Stimulated activated naive B cell treated with anti-CD40 and anti-IgM and Interleukin-4, amounts not matched to agents 10 μg/mL and 1 μg/mL and 100 μg/mL, for 72 hours (primary cell): ENCODE measurements around the gene BCAP31.
"Not testable (repeated sequence)": the region's sequence is repeated elsewhere in the genome, so short reads cannot be mapped to it uniquely, and the experiment has no call there.

ENCODE experiments used
- ATAC-seq, 2 donors: fragments of 150-1000 bp; cut with Tn5 transposase; replicated peaks; 2 replicates each; pipeline ENCODE4 v1.10.0; 2021; ENCODE audit warnings: moderate library complexity in 1 of 2
- DNase-seq: peaks from one replicate; pipeline ENCODE4 v3.0.0; 2021
- H3K27ac Mint-ChIP-seq: one replicate; pipeline ENCODE4 v1.8.0; 2022; ENCODE audit warnings: mild to moderate bottlenecking, mixed read lengths
- H3K27me3 Mint-ChIP-seq, 2 donors: one replicate each; pipeline ENCODE4 v1.8.0; 2022; ENCODE audit warnings: mixed read lengths in 2 of 2
- H3K36me3 Mint-ChIP-seq, 2 donors: one replicate each; pipeline ENCODE4 v1.8.0; 2022; ENCODE audit warnings: mixed read lengths in 2 of 2, mild to moderate bottlenecking in 1 of 2
- H3K4me1 Mint-ChIP-seq, 2 donors: one replicate each; pipeline ENCODE4 v1.8.0; 2022; ENCODE audit warnings: mixed read lengths in 2 of 2, mild to moderate bottlenecking in 1 of 2
- H3K4me3 Mint-ChIP-seq, 2 donors: one replicate each; pipeline ENCODE4 v1.8.0; 2022; ENCODE audit warnings: mild to moderate bottlenecking in 2 of 2, mixed read lengths in 2 of 2, moderate library complexity in 1 of 2
- H3K9me3 Mint-ChIP-seq, 2 donors: one replicate each; pipeline ENCODE4 v1.8.0; 2022; ENCODE audit warnings: mixed read lengths in 2 of 2, mild to moderate bottlenecking in 1 of 2

BCAP31 gene

DNA sequence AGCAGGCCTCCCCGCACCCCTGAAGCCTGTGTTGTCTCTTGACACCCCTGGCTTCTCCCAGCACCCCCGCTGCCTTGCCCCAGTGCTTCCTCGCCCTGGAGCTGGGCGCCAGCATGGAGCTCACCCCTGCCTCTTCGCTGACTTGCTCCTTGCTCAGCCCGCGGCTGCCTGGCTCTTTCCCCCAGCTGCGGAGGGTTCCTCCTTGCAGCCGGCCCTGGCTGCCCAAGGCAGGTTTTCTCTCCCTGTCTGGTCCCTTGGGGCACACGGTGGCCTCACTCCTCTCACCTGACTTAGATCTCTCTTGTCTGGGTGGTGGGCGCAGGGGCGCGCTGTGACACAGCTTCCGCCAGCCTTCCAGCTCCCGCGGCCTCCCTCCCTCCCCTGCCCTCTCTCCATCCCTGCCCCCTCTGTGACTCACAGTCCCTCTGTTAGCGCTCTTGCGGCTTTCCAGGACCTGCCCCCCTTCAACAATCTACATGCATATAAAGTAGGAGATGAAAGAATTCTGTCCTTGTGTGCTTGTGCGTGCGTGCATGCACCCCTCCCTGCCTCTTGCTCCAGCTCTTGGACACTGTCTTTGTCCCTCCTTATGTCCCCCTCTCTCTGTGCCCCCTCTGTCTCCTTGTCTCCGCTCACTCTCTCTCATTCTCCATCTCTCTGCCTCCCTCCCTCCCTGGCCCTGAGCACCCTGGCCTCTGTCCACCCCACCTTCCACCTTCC lies 42.1 kb upstream of the BCAP31 start:
- peaks cover 0 to 16% of the 10 kb centered on the region in 2 donors for H3K27me3 Mint-ChIP-seq
- peaks cover 19 to 31% of the 10 kb centered on the region in 2 donors for H3K4me1 Mint-ChIP-seq
- H3K36me3 Mint-ChIP-seq, result no peaks in the 10 kb centered on the region
- H3K9me3 Mint-ChIP-seq, result no peaks in the 10 kb centered on the region
- peak overlapping the region; percentile 9 for H3K27ac Mint-ChIP-seq
- DNase-seq (no peak), ATAC-seq (peak; percentile 62 to 72)
- peak overlapping the region; percentile 52 to 64 for H3K4me3 Mint-ChIP-seq

DNA sequence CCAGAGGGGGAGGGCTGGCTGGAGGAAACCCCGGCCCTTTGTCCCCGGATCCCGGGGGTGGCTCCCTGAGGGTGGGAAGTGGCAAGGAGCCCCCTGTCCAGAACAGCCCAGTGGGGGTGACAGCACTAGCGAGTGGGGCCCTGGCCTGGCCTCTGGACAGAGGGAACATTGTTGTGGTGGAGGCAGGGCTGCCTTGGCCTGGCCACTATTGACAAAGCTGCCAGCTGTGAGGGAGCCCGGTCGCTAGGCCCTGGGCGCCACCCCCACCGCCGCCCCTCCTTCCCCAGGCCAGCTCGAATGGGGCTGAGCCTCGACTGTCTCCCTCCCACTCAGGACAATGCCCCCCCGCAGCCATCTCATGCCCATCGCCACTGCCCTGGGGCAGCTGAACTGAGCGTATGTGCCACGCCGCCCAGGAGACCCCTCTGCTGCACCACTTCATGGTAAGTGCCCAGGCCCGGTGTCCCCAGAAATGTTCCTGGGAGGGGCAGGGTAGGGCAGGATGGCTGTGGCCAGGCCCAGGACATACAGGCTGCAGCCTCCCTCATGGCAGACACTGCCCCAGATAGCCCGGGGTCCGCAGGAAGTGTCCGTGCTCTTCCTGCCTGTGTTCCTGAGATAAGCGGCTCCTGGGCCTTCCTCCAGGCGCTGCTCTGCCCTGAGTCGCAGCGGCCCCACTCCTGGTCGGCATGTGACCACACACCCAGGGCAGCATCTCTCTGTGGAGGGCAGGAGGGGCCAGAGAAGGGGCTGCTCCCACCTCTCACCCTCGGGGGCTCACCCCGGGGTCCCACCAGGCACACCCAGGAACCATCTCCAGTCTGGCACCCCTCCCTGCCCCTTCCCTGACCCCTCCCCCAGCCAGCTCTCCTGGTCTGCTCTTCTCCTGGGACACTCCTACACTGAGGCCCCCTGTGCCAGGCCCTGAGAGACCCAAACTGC lies 41.2 kb upstream of the BCAP31 start:
- H3K4me3 Mint-ChIP-seq, result peak overlapping the region in 1 of 2 donors; percentile 64
- ATAC-seq, result no peak
- no peak for DNase-seq
- H3K36me3 Mint-ChIP-seq, result no peaks in the 10 kb centered on the region
- peaks cover 0 to 16% of the 10 kb centered on the region in 2 donors for H3K27me3 Mint-ChIP-seq
- no peak overlapping the region for H3K27ac Mint-ChIP-seq
- no peaks in the 10 kb centered on the region for H3K9me3 Mint-ChIP-seq
- peaks cover 19 to 31% of the 10 kb centered on the region in 2 donors for H3K4me1 Mint-ChIP-seq

- H3K27ac Mint-ChIP-seq, result no peak overlapping the region
- peaks cover 19 to 31% of the 10 kb centered on the region in 2 donors for H3K4me1 Mint-ChIP-seq
- ATAC-seq, result no peak
- no peaks in the 10 kb centered on the region for H3K36me3 Mint-ChIP-seq
- H3K4me3 Mint-ChIP-seq, result no peak overlapping the region
- no peak for DNase-seq
- peaks cover 0 to 10% of the 10 kb centered on the region in 2 donors for H3K27me3 Mint-ChIP-seq
- no peaks in the 10 kb centered on the region for H3K9me3 Mint-ChIP-seq
These were observed 40.6 kb upstream of the BCAP31 start for GRCh38 chrX:153764786-153765137.

GRCh38 chrX:153763989-153764755 lies 40.0 kb upstream of the BCAP31 start, which contains the start of gene PLXNB3:
Gene PLXNB3 (plus strand): TSS chrX:153764249. CDS start chrX:153765536, 1,287 bp downstream.
- Mint-ChIP-seq H3K4me3 (peak within 1 kb of the TSS in 1 of 2 donors; percentile 44), H3K36me3 (no peaks in the 10 kb centered on the region), H3K9me3 (no peaks in the 10 kb centered on the region), H3K27ac (peak within 1 kb of the TSS; percentile 67), H3K4me1 (peaks cover 19 to 31% of the 10 kb centered on the region in 2 donors), H3K27me3 (peaks cover 0 to 10% of the 10 kb centered on the region in 2 donors)
- DNase-seq (peak; percentile 66), ATAC-seq (peak; percentile 82)

DNA sequence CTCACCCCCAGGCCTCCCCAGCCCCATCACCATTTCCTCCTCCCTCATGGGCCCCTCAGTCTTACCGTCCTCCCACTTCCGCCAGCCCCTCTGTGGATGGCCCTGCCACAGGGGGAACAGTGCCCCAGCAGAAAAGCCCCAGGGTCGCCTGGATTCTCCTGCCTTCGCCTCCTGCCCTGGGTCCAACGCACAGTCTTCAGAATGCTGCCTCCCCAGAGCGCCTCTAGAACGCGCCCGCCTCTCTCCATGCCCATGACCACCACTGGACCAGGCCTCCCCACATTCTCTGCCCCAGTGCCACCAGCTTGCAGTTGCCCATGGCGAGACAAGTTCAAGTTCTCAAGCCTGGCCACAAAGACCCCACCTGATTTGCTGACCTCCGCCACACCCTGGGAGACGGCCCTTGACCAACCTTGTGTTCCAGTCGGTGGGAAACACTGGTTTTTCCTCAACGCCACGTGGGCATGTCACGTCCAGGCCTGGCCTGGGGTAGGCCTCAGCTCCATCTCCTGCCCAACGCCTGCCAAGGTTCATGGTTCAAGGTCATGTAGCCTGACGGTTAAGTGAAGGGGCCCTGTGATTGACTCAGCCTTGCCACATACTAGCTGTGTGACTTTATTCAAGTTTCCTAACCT lies 39.2 kb upstream of the BCAP31 start:
- Mint-ChIP-seq H3K4me3 (no peak overlapping the region), H3K9me3 (no peaks in the 10 kb centered on the region), H3K36me3 (no peaks in the 10 kb centered on the region), H3K27me3 (peaks cover 0 to 10% of the 10 kb centered on the region in 2 donors), H3K4me1 (peaks cover 19 to 32% of the 10 kb centered on the region in 2 donors), H3K27ac (no peak overlapping the region)
- ATAC-seq (peak in 1 of 2 donors; percentile 2), DNase-seq (no peak)

DNA sequence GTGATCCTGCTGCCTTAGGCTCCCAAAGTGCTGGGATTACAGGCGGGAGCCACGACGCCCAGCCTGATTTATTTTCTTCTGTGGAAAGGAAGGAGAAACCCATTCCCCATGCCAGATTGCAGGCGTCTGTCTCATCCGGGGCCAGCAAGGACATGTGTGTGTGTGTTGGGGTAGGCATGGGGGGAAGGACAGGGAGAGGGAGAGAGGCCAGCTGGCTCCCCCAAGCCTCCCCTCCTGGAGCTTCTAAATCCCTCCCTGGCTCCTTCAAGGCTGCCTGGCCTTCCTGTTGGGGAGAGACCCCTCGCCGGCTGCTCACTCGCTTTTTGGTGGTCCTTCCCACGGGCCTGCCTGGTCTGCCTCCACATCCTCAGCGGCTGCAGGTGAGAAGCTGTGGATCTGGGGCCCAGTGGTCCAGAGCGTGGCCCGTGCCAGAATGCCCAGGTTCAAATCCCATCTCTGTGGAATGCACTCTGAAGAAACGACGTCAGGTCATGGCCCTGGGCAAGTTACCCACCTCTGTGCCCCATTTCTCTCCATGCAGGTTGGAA lies 38.5 kb upstream of the BCAP31 start:
- no peaks in the 10 kb centered on the region for H3K36me3 Mint-ChIP-seq
- no peak overlapping the region for H3K27ac Mint-ChIP-seq

DNA sequence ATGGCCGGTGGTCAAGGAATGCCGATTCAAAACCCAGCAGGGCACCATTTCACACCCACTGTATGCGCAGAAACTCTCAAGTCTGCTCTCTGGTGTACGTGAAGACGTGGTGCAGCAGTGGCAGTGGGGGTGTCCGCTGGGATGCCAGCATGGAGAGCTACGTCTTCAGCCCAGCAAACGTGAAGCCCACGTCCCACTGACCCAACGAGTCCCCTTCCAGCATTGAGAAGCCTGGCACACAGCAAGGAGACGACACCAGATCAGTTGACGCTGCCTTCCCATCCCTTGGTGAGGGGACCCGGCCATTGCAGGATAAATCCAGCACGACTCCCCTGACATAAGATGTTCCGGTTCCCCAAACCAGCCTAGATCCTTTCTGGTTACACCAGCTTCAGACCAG lies 37.7 kb upstream of the BCAP31 start:
- H3K4me1 Mint-ChIP-seq, result peaks cover 13 to 32% of the 10 kb centered on the region in 2 donors
- no peaks in the 10 kb centered on the region for H3K36me3 Mint-ChIP-seq
- ATAC-seq (no peak), DNase-seq (no peak)
- H3K27ac Mint-ChIP-seq, result no peak overlapping the region
- peaks cover 0 to 10% of the 10 kb centered on the region in 2 donors for H3K27me3 Mint-ChIP-seq
- H3K4me3 Mint-ChIP-seq, result no peak overlapping the region
- no peaks in the 10 kb centered on the region for H3K9me3 Mint-ChIP-seq

More for the DNA sequence above, 38.5 kb upstream of the BCAP31 start:
- no peak for DNase-seq
- Mint-ChIP-seq H3K9me3 (no peaks in the 10 kb centered on the region), H3K4me1 (peaks cover 14 to 30% of the 10 kb centered on the region in 2 donors), H3K27me3 (peaks cover 0 to 10% of the 10 kb centered on the region in 2 donors), H3K4me3 (no peak overlapping the region)
- ATAC-seq, result no peak

DNA sequence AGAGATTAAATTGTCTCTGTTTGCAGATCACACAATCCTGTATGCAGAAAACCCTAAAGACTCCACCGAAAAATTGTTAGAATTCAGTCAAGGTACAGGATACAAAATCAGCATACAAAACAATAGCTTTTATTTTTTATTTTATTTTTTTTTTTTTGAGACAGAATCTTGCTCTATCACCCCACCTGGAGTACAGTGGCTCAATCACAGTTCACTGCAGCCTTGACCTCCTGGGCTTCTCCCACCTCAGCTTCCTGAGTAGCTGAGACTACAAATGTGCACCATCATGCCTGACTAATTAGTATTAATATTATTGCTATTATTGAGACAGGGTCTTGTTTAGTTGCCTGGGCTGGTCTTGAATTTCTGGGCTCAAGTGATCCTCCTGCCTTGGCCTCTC lies 30.9 kb upstream of the BCAP31 start:
- DNase-seq (no peak), ATAC-seq (no peak)
- Mint-ChIP-seq H3K4me1 (peaks cover 0 to 15% of the 10 kb centered on the region in 2 donors), H3K27ac (no peak overlapping the region), H3K27me3 (peaks cover 0 to 5% of the 10 kb centered on the region in 2 donors), H3K9me3 (no peaks in the 10 kb centered on the region), H3K36me3 (no peaks in the 10 kb centered on the region), H3K4me3 (no peak overlapping the region)

DNA sequence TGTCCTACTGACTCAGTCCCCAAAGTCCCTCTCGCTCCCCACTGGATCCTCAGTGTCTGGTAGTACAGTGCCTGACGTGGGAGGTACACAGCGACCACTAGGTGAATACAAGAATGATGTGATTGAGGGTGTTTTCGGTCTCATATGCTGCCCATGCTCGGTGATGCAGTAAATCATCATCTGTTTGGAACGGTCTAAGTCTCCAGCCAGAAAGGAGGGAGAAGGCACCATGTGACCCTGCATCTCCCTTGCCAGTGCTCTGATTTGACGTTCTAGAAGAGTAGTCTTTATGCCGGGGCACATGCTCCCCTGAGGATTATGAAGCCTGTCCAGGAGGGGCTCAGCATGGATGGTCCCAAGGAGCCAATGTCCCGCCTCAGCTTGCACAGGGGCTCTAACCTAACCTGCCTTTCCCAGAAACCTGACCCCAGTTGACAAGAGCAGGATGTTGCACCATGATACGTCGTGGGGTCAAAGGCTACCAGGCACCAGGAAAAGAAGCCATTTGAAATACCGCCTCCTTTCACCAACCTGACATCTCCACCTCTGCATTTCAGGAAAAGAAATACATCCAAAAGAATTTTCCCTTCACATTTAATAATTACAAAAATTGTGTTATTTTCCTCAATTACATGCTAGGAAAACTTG lies 26.1 kb upstream of the BCAP31 start:
- Mint-ChIP-seq H3K27ac (no peak overlapping the region), H3K36me3 (no peaks in the 10 kb centered on the region), H3K9me3 (no peaks in the 10 kb centered on the region), H3K4me3 (no peak overlapping the region), H3K4me1 (peaks cover 8% of the 10 kb centered on the region in 2 donors), H3K27me3 (peaks cover 0 to 11% of the 10 kb centered on the region in 2 donors)
- no peak for ATAC-seq
- no peak for DNase-seq

DNA sequence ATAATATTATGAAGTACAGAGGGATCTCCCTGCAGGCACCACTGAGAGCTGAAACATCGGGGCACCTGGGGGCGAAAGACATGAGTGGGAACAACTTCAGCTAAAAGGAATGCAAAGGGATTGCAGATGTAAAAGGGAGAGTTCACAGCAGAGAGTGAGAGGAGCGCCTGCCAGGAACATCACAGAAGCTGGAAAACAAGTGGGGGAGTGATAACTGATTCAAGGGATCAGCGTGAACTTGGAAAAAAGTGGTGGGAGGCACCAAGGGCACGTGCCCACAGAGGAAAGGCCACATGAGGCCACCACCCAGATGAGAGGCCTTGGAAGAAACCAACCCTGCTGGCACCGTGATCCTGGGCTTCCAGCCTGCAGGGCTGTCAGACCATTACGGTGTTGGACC lies 24.8 kb upstream of the BCAP31 start:
- not testable (repeated sequence) for H3K9me3 Mint-ChIP-seq, H3K27ac Mint-ChIP-seq, DNase-seq, H3K36me3 Mint-ChIP-seq, H3K4me3 Mint-ChIP-seq, ATAC-seq
- Mint-ChIP-seq H3K4me1 (peaks cover 14 to 20% of the 10 kb centered on the region in 2 donors), H3K27me3 (peaks cover 0 to 11% of the 10 kb centered on the region in 2 donors)

- not testable (repeated sequence) for DNase-seq, H3K36me3 Mint-ChIP-seq, H3K27me3 Mint-ChIP-seq, H3K9me3 Mint-ChIP-seq, H3K4me3 Mint-ChIP-seq, H3K27ac Mint-ChIP-seq, ATAC-seq
- H3K4me1 Mint-ChIP-seq, result peaks cover 18 to 30% of the 10 kb centered on the region in 2 donors
These were observed 22.8 kb upstream of the BCAP31 start for GRCh38 chrX:153746991-153747390.

- Mint-ChIP-seq H3K36me3 (no peaks in the 10 kb centered on the region), H3K4me1 (peaks cover 18 to 33% of the 10 kb centered on the region in 2 donors), H3K27me3 (peaks cover 0 to 7% of the 10 kb centered on the region in 2 donors), H3K4me3 (no peak overlapping the region), H3K27ac (no peak overlapping the region), H3K9me3 (no peaks in the 10 kb centered on the region)
- DNase-seq (no peak), ATAC-seq (no peak)
These were observed 22.2 kb upstream of the BCAP31 start for GRCh38 chrX:153746359-153746758.

GRCh38 chrX:153745067-153745433 lies 20.9 kb upstream of the BCAP31 start:
- not testable (repeated sequence) for H3K27ac Mint-ChIP-seq
- Mint-ChIP-seq H3K4me3 (peak overlapping the region in 1 of 2 donors; percentile 39), H3K4me1 (peaks cover 21 to 44% of the 10 kb centered on the region in 2 donors)

More at GRCh38 chrX:153745067-153745433, 20.9 kb upstream of the BCAP31 start:
- not testable (repeated sequence) for H3K27me3 Mint-ChIP-seq, DNase-seq, H3K36me3 Mint-ChIP-seq, H3K9me3 Mint-ChIP-seq, ATAC-seq
